ENCODE results near the gene QRSL1.
"Not testable (repeated sequence)": the region's sequence is repeated elsewhere in the genome, so short reads cannot be mapped to it uniquely, and the experiment has no call there.

Gene QRSL1

DNA sequence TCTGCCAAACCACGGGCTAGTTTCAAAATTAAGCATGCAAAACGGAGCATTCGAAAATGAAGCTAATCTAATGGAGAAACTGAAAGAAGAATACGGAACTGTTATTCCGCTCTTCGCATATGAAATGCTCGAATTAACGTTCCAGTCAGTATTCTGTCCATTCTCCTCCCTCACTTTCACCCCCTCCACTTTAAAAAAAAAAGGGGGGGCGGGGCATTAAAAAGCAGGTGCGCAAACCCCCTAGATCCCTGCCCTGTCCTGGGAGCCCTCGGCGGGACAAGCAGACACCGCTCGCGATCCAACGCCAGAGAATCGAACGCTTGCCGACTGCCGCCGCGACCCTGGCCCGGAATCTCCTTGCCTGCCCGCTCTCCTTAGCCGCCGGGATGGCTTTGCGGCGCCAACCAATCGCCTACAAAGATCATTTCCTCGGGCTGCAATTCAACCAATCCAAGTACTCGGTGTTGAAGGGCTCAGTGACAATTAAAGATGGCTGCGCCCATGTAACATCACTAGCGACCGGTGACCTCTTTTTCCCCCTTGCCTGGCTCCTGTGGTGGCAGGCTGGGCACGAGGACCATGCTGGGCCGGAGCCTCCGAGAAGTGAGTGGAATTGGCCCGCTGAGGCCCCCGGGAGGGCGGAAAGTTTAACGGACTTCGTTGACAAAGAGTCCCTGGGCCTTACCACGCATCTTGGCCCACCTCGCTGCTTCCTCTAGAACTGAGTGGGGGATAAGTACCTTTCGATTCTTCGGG lies at the start of gene QRSL1, which contains the start of gene RTN4IP1:
Gene QRSL1 (plus strand): TSS at position 476 of the 756 bp plus-strand sequence. CDS start 104 bp downstream, at position 580.
Gene RTN4IP1 (minus strand): TSS at position 396 of the 756 bp plus-strand sequence. CDS start 477 bp downstream, outside the sequence.
- Mint-ChIP-seq H3K27ac (peak within 1 kb of the TSS; percentile 98), H3K36me3 (peaks cover 9% of the 10 kb centered on the region), H3K4me3 (peak within 1 kb of the TSS; percentile 95), H3K9me3 (no peaks in the 10 kb centered on the region), H3K4me1 (peaks cover 16% of the 10 kb centered on the region)
- DNase-seq (ENCODE audit: low spot score in 2 of 2) (peak; percentile 61 to 89), ATAC-seq (peak; percentile 98)

GRCh38 chr6:106581468-106581867 lies 47.9 kb upstream of the QRSL1 start:
- Mint-ChIP-seq H3K4me1 (no peaks in the 10 kb centered on the region), H3K36me3 (peaks cover 10% of the 10 kb centered on the region), H3K27ac (no peak overlapping the region), H3K9me3 (no peaks in the 10 kb centered on the region), H3K4me3 (no peak overlapping the region)
- no peak for ATAC-seq
- DNase-seq (ENCODE audit: low spot score in 2 of 2): peak in 1 of 2 donors; percentile 13

GRCh38 chr6:106586815-106587415 lies 42.5 kb upstream of the QRSL1 start:
- H3K4me1 Mint-ChIP-seq: no peaks in the 10 kb centered on the region
- H3K9me3 Mint-ChIP-seq: peaks cover 2% of the 10 kb centered on the region
- peaks cover 12% of the 10 kb centered on the region for H3K36me3 Mint-ChIP-seq
- ATAC-seq: peak; percentile 51
- H3K27ac Mint-ChIP-seq: peak overlapping the region; percentile 14
- no peak for DNase-seq (ENCODE audit: low spot score in 2 of 2)
- no peak overlapping the region for H3K4me3 Mint-ChIP-seq

DNA sequence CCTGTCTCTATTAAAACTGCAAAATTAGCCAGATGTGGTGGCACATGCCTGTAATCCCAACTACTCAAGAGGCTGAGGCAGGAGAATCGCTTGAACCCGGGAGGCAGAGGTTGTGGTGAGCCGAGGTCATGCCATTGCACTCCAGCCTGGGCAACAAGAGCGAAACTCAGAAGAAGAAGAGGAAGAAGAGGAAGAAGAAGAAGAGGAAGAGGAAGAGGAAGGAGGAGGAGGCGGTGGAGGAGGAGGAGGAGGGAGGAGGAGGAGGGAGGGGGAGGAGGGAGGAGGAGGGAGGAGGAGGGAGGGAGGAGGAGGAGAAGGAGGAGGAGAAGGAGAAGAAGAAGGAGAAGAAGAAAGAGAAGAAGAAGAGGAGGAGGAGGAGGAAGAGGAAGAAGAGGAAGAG lies 40.4 kb upstream of the QRSL1 start:
- not testable (repeated sequence) for DNase-seq (ENCODE audit: low spot score in 2 of 2); H3K9me3 Mint-ChIP-seq; H3K4me1 Mint-ChIP-seq; H3K4me3 Mint-ChIP-seq; H3K36me3 Mint-ChIP-seq; ATAC-seq
- peak overlapping the region; percentile 82 for H3K27ac Mint-ChIP-seq

DNA sequence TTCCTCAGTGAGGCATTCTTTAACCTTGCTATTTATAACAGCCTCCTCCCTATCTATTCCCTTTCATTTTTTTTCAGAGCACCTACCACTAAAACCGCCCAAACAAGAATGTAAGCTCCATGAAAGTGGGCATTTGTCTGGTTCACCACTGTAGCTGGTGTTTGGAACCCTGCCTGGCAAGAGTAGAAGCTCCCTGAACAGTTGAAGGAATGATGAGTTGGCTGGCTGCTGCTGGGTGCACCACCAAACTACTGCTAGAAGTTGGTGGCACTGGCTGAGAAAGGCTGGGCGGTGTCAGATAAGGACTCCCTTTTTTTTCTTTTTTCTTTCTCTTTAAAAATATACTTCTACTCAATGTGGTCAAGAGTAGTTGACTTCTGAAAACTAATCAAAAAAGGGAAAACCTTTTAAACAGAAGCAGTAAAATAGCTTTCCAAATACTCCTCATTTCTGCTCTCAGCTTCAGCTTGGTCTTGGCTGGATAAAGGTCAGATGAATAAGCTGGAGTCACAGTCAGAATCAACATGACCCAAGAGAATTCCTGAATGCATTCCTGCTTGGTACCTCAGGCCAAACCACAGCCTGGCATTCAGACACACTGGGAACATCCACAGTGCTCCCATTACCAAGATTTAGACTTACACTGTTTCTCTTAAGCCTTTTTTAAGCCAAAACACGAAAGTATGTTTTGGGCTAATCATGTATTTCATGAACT lies 38.1 kb upstream of the QRSL1 start:
- H3K4me3 Mint-ChIP-seq: no peak overlapping the region
- peaks cover 7% of the 10 kb centered on the region for H3K36me3 Mint-ChIP-seq
- peaks cover 2% of the 10 kb centered on the region for H3K9me3 Mint-ChIP-seq
- no peak for DNase-seq (ENCODE audit: low spot score in 2 of 2)
- H3K27ac Mint-ChIP-seq: no peak overlapping the region
- ATAC-seq: no peak
- H3K4me1 Mint-ChIP-seq: no peaks in the 10 kb centered on the region

- Mint-ChIP-seq H3K9me3 (peaks cover 2% of the 10 kb centered on the region), H3K4me3 (no peak overlapping the region), H3K36me3 (peaks cover 6% of the 10 kb centered on the region), H3K27ac (no peak overlapping the region), H3K4me1 (no peaks in the 10 kb centered on the region)
- ATAC-seq (no peak), DNase-seq (ENCODE audit: low spot score in 2 of 2) (no peak)
Observed at GRCh38 chr6:106599440-106599839, 29.9 kb upstream of the QRSL1 start.

- peaks cover 6% of the 10 kb centered on the region for H3K36me3 Mint-ChIP-seq
- DNase-seq (ENCODE audit: low spot score in 2 of 2) (no peak), ATAC-seq (no peak)
- no peak overlapping the region for H3K27ac Mint-ChIP-seq
- H3K9me3 Mint-ChIP-seq: peaks cover 2% of the 10 kb centered on the region
- H3K4me1 Mint-ChIP-seq: no peaks in the 10 kb centered on the region
- H3K4me3 Mint-ChIP-seq: no peak overlapping the region
Observed at GRCh38 chr6:106600329-106600728, 29.0 kb upstream of the QRSL1 start.

GRCh38 chr6:106608080-106608668 lies 21.2 kb upstream of the QRSL1 start:
- no peak for DNase-seq (ENCODE audit: low spot score in 2 of 2)
- H3K4me3 Mint-ChIP-seq: no peak overlapping the region
- peaks cover 6% of the 10 kb centered on the region for H3K4me1 Mint-ChIP-seq
- no peaks in the 10 kb centered on the region for H3K9me3 Mint-ChIP-seq
- no peak overlapping the region for H3K27ac Mint-ChIP-seq
- H3K36me3 Mint-ChIP-seq: peaks cover 6% of the 10 kb centered on the region
- ATAC-seq: peak; percentile 74

DNA sequence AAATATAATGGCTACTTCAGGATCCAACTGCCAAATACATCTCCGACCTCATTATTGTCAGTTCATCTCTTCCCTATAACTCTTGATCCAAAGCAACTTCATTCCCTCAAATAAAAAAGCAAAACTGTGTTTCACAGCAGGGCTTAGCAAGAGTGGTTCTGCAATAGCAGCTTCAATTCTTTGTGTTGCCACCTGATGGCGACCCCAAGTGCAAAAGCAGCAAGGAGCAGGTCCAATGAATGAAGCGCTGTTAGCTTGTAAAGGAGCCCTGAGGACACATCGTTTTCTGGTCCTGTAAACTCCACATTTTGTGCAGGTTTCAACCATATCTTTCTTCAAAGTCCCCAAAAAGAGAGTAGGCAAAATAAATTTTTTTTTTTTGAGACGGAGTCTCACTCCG lies 19.7 kb upstream of the QRSL1 start:
- H3K9me3 Mint-ChIP-seq: no peaks in the 10 kb centered on the region
- peaks cover 6% of the 10 kb centered on the region for H3K36me3 Mint-ChIP-seq
- H3K4me1 Mint-ChIP-seq: peaks cover 13% of the 10 kb centered on the region
- ATAC-seq: no peak
- H3K27ac Mint-ChIP-seq: no peak overlapping the region
- H3K4me3 Mint-ChIP-seq: no peak overlapping the region
- DNase-seq (ENCODE audit: low spot score in 2 of 2): no peak

DNA sequence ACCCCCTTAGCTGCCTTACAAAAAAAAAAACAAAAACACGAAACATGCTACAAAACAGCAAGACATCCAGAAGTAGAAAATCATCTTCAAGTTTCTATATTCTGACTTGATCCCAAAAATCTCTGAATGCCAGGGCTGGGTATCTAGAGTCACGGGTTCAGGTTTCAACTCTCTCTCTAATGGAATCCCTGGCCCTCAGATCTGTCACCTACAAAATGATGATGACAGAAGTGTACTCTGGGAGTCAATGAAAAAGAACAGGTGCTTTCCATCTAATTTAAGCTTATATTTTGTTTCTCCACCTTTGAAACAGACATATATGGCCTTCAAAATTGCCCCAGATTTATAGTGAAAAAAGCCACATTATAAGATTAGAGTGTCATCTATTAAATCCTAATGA lies 18.3 kb upstream of the QRSL1 start:
- H3K27ac Mint-ChIP-seq: no peak overlapping the region
- H3K36me3 Mint-ChIP-seq: peaks cover 6% of the 10 kb centered on the region
- H3K4me3 Mint-ChIP-seq: no peak overlapping the region
- no peak for DNase-seq (ENCODE audit: low spot score in 2 of 2)
- ATAC-seq: no peak
- peaks cover 13% of the 10 kb centered on the region for H3K4me1 Mint-ChIP-seq
- no peaks in the 10 kb centered on the region for H3K9me3 Mint-ChIP-seq

DNA sequence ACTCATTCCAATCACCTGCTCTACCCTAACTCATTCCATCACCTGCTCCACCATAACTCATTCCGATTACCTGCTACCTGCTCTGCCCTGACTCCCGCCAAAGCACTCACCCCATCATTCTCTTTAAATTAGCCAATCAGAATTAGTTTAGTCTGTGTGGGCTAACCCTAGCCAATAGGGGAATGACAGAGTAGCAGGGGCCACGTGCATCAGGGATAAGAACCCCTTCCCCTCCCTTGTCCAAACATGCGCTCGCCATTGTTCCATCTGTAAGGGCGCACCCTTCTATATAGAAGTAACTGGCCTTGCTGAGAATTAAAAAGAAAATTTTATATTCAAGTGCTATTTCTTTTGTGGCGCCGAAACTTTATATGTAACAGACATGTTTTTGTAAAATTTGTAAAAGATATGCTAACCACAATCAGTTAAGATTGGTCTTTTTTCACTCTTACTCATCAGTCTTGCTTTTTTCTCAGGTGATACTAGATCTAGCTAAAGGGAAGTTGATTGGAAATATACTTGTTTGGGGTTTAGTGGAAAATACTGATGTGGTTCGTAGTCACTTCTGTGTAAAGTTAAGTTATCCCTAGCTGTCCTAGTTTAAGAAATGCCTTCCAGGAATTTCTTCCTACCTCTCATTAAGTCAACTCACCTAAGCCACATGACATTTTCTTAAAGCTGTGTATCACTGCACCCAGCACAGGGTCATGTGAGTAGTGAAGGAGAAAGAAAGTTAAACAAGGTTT lies 16.5 kb upstream of the QRSL1 start:
- ATAC-seq: no peak
- Mint-ChIP-seq H3K27ac (no peak overlapping the region), H3K9me3 (no peaks in the 10 kb centered on the region), H3K36me3 (peaks cover 6% of the 10 kb centered on the region), H3K4me3 (no peak overlapping the region), H3K4me1 (peaks cover 13% of the 10 kb centered on the region)
- DNase-seq (ENCODE audit: low spot score in 2 of 2): no peak

DNA sequence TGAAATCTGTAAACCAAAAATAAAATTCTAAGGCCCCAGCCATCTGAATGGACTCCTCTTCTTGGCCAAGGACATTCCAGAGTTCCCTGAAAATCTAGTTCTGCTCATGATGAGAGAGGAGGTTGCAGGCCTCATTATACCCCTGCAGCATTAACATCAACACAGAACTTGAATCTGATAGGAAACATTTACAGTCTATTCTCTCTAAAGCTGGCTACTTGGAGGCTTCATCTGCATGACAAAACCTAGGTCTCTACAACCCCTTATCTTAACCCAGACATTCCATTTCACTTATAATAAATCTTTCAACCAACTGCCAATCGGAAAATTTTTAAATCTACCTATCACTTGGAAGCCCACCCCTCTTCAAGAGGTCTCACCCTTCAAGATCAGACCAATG lies 15.8 kb upstream of the QRSL1 start:
- H3K27ac Mint-ChIP-seq: peak overlapping the region; percentile 2
- peaks cover 13% of the 10 kb centered on the region for H3K4me1 Mint-ChIP-seq
- DNase-seq (ENCODE audit: low spot score in 2 of 2): no peak
- H3K9me3 Mint-ChIP-seq: no peaks in the 10 kb centered on the region
- H3K4me3 Mint-ChIP-seq: no peak overlapping the region
- ATAC-seq: no peak
- H3K36me3 Mint-ChIP-seq: peaks cover 6% of the 10 kb centered on the region

DNA sequence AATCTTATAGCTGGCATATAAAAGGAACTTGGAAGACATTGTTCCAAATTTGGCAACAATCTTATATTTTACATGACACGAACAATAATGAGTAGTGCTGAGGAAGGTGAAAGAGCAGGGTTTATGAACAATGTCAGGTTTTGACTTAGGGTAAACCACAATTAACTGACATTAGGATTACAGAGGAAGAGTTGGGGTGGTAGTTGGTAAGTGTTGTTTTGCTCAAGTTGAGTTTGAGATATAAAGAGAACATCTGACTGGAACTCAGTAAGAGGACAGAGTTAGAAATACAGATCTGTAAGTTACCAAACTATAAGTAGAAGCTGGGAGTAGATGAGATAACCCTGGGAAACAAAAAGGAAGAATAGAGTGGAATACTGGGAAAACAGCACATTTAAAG lies 15.2 kb upstream of the QRSL1 start:
- Mint-ChIP-seq H3K36me3 (peaks cover 6% of the 10 kb centered on the region), H3K9me3 (no peaks in the 10 kb centered on the region), H3K4me1 (peaks cover 13% of the 10 kb centered on the region), H3K27ac (peak overlapping the region; percentile 2), H3K4me3 (no peak overlapping the region)
- ATAC-seq (no peak), DNase-seq (ENCODE audit: low spot score in 2 of 2) (no peak)

- Mint-ChIP-seq H3K27ac (peak overlapping the region; percentile 2), H3K4me3 (no peak overlapping the region), H3K36me3 (peaks cover 6% of the 10 kb centered on the region), H3K9me3 (no peaks in the 10 kb centered on the region), H3K4me1 (peaks cover 13% of the 10 kb centered on the region)
- DNase-seq (ENCODE audit: low spot score in 2 of 2): no peak
- no peak for ATAC-seq
Observed at GRCh38 chr6:106614592-106615257, 14.7 kb upstream of the QRSL1 start.

All from stimulated activated effector memory CD8-positive, alpha-beta T cell treated with anti-CD3 and anti-CD28 coated beads, Interleukin-12 subunit alpha, Interleukin-12 subunit beta, amount 100 ng/mL, for 72 hours (primary cell).